ENCODE measurements around the gene CACNB2.

GRCh38 chr10:18273039-18273438 is 132.8 kb downstream of the CACNB2 start:
- TF ChIP-seq, protein P1, sequence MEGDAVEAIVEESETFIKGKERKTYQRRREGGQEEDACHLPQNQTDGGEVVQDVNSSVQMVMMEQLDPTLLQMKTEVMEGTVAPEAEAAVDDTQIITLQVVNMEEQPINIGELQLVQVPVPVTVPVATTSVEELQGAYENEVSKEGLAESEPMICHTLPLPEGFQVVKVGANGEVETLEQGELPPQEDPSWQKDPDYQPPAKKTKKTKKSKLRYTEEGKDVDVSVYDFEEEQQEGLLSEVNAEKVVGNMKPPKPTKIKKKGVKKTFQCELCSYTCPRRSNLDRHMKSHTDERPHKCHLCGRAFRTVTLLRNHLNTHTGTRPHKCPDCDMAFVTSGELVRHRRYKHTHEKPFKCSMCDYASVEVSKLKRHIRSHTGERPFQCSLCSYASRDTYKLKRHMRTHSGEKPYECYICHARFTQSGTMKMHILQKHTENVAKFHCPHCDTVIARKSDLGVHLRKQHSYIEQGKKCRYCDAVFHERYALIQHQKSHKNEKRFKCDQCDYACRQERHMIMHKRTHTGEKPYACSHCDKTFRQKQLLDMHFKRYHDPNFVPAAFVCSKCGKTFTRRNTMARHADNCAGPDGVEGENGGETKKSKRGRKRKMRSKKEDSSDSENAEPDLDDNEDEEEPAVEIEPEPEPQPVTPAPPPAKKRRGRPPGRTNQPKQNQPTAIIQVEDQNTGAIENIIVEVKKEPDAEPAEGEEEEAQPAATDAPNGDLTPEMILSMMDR (IDR thresholded peaks at IDR 0.05 in 2 of 3, conservative IDR thresholded peaks at IDR 0.05 in 1 of 3; ENCODE audit: control insufficient read depth in 2 of 3, extremely low read depth in 1 of 3, insufficient read depth in 1 of 3, low read depth in 3 of 3, low read length in 3 of 3), result no peak
- TF ChIP-seq YBX1 (IDR thresholded peaks at IDR 0.05) (no peak), HSF1 (IDR thresholded peaks at IDR 0.05; ENCODE audit: low read depth, low read length) (no peak), TCF12 (IDR thresholded peaks at IDR 0.05; ENCODE audit: low read depth, low read length) (no peak), ZNF274 (IDR thresholded peaks at IDR 0.05; ENCODE audit: insufficient read depth, insufficient read length) (no peak)
- TF ChIP-seq, protein P2, sequence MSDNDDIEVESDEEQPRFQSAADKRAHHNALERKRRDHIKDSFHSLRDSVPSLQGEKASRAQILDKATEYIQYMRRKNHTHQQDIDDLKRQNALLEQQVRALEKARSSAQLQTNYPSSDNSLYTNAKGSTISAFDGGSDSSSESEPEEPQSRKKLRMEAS (IDR thresholded peaks at IDR 0.05; ENCODE audit: low read depth, low read length), result no peak

All from GM12878 (cell line).